GM21367 (cell line): ENCODE results near the gene ARHGAP9.
A peak's percentile ranks its signal among the peaks of the same experiment; 100 is the strongest.
"Not testable (repeated sequence)": the region's sequence is repeated elsewhere in the genome, so short reads cannot be mapped to it uniquely, and the experiment has no call there.

Experiments used
- ATAC-seq: cut with Tn5 transposase; IDR thresholded peaks from one replicate; pipeline ENCODE4 v1.9.1; 2021; ENCODE audit not compliant: unreplicated experiment

The ARHGAP9 gene

GRCh38 chr12:57459750-57460467 is 19.8 kb downstream of the ARHGAP9 start, which contains the start of gene GLI1:
TSS of gene GLI1 (plus strand) at chr12:57459785. CDS start at chr12:57463692, 3,907 bp downstream.
- ATAC-seq: no peak

- peak; percentile 56 for ATAC-seq
These were observed 20.5 kb downstream of the ARHGAP9 start for GRCh38 chr12:57459055-57459749.

GRCh38 chr12:57458665-57459054 is 21.0 kb downstream of the ARHGAP9 start:
- ATAC-seq: no peak

- ATAC-seq: no peak
These were observed 22.8 kb downstream of the ARHGAP9 start for GRCh38 chr12:57456737-57457490.

- ATAC-seq: no peak
These were observed 23.4 kb downstream of the ARHGAP9 start for GRCh38 chr12:57456145-57456700.

GRCh38 chr12:57455374-57456144 is 24.1 kb downstream of the ARHGAP9 start:
- ATAC-seq: no peak

GRCh38 chr12:57454566-57455373 is 24.9 kb downstream of the ARHGAP9 start, which contains the start of gene INHBE:
TSS of gene INHBE (plus strand) at chr12:57455307. CDS start at chr12:57455537, 230 bp downstream.
- no peak for ATAC-seq

- no peak for ATAC-seq
These were observed 25.5 kb downstream of the ARHGAP9 start for GRCh38 chr12:57454213-57454565.

GRCh38 chr12:57452937-57453509 is 26.6 kb downstream of the ARHGAP9 start:
- no peak for ATAC-seq

GRCh38 chr12:57452181-57452936 is 27.3 kb downstream of the ARHGAP9 start:
- ATAC-seq: no peak

GRCh38 chr12:57451233-57451778 is 28.4 kb downstream of the ARHGAP9 start:
- no peak for ATAC-seq

GRCh38 chr12:57450057-57450456 is 29.6 kb downstream of the ARHGAP9 start:
- no peak for ATAC-seq

- no peak for ATAC-seq
These were observed 30.3 kb downstream of the ARHGAP9 start for GRCh38 chr12:57449375-57449774.

GRCh38 chr12:57448669-57449068 is 31.0 kb downstream of the ARHGAP9 start:
- ATAC-seq: no peak

- no peak for ATAC-seq
These were observed 33.2 kb downstream of the ARHGAP9 start for GRCh38 chr12:57446292-57446960.

- no peak for ATAC-seq
These were observed 34.9 kb downstream of the ARHGAP9 start for GRCh38 chr12:57444744-57445143.

- ATAC-seq: not testable (repeated sequence)
These were observed 35.3 kb downstream of the ARHGAP9 start for GRCh38 chr12:57444337-57444736.
